Activated CD8-positive, alpha-beta T cell treated with anti-CD3 and anti-CD28 coated beads for 36 hours (primary cell): ENCODE measurements around the gene COPS6. TPM values are rescaled to one million over a fixed set of nuclear protein-coding genes. Genes with fewer than 3 reads are reported as not detected.

Source experiments
- ATAC-seq: fragments of 200-7000 bp; cut with Tn5 transposase; one replicate; pipeline ENCODE4 v1.10.0; 2021; ENCODE audit warnings: mild to moderate bottlenecking, moderate library complexity
- CTCF ChIA-PET: fragments of 350-600 bp; sonication (Branson Sonifier 250); formaldehyde crosslinking; loops from one replicate; lab custom pipeline; 2021; ENCODE audit warnings: antibody characterized with exemption; lab: Charles Lee
- POLR2A ChIA-PET: fragments of 350-600 bp; sonication (Branson Sonifier 250); formaldehyde crosslinking; loops from one replicate; lab custom pipeline; 2021; ENCODE audit warnings: antibody characterized with exemption; lab: Charles Lee
- DNase-seq: peaks from one replicate; pipeline ENCODE4 v3.0.0-alpha.2; 2020
- H3K27ac Mint-ChIP-seq: one replicate; pipeline ENCODE4 v1.8.0; 2021; ENCODE audit warnings: mild to moderate bottlenecking, mixed read lengths
- H3K27me3 Mint-ChIP-seq: one replicate; pipeline ENCODE4 v1.8.0; 2021; ENCODE audit warnings: mixed read lengths
- H3K36me3 Mint-ChIP-seq: one replicate; pipeline ENCODE4 v1.8.0; 2021; ENCODE audit warnings: low read depth, mixed read lengths
- H3K4me1 Mint-ChIP-seq: one replicate; pipeline ENCODE4 v1.8.0; 2021; ENCODE audit warnings: low read depth, mixed read lengths
- H3K4me3 Mint-ChIP-seq: one replicate; pipeline ENCODE4 v1.8.0; 2021; ENCODE audit warnings: mild to moderate bottlenecking, moderate library complexity, mixed read lengths
- H3K9me3 Mint-ChIP-seq: one replicate; pipeline ENCODE4 v1.8.0; 2021; ENCODE audit warnings: mixed read lengths
- CTCF ChIP-seq: fragments of 200-600 bp; IDR thresholded peaks from one replicate; pipeline ENCODE4 v1.8.0; 2022; ENCODE audit warnings: antibody characterized with exemption, mild to moderate bottlenecking
- intact Hi-C: fragments of 100-400 bp; cut with micrococcal nuclease; formaldehyde crosslinking; loops from one replicate; pipeline ENCODE4 v1.10.0; 2022
- total RNA-seq, 2 experiments: library from RNA; stranded (reverse); gene quantifications; one replicate each; pipeline ENCODE4 v1.2.3, GENCODE V29; 2021

The COPS6 gene
- total RNA-seq, 2 experiments from 2014 or later, result 81.3 to 86.3 TPM

- ATAC-seq (no peak), DNase-seq (no peak)
- TF ChIP-seq CTCF, result no peak
- Mint-ChIP-seq H3K4me3 (no peak overlapping the region), H3K36me3 (peaks cover 19% of the 10 kb centered on the region), H3K27ac (no peak overlapping the region), H3K4me1 (no peaks in the 10 kb centered on the region), H3K27me3 (no peaks in the 10 kb centered on the region), H3K9me3 (no peaks in the 10 kb centered on the region)
- intact Hi-C loops, result no loop called here
- ChIA-PET POLR2A (no interaction called here), CTCF (interaction anchor here (0.9 to 1.0 kb wide), 2 partner anchors 9 to 19 kb away, joined by 3 read pairs; partner anchors contain the start of gene ZSCAN21)
Measured at GRCh38 chr7:100059251-100059739, 29.5 kb upstream of the COPS6 start.

- H3K9me3 Mint-ChIP-seq, result no peaks in the 10 kb centered on the region
- TF ChIP-seq CTCF, result no peak
- DNase-seq, result no peak
- no peak overlapping the region for H3K27ac Mint-ChIP-seq
- no peak overlapping the region for H3K4me3 Mint-ChIP-seq
- no peaks in the 10 kb centered on the region for H3K4me1 Mint-ChIP-seq
- ChIA-PET POLR2A (interaction anchor here (0.6 to 1.0 kb wide), 2 partner anchors 12 to 19 kb away, joined by 3 read pairs; partner anchors contain the start of gene ZSCAN21), CTCF (interaction anchor here (1.2 kb wide), 1 partner anchor 69 kb away, joined by 3 read pairs; no protein-coding TSS in a partner anchor)
- intact Hi-C loops, result no loop called here
- no peaks in the 10 kb centered on the region for H3K27me3 Mint-ChIP-seq
- peaks cover 19% of the 10 kb centered on the region for H3K36me3 Mint-ChIP-seq
- ATAC-seq, result no peak
Measured at GRCh38 chr7:100061518-100062193, 27.1 kb upstream of the COPS6 start.

GRCh38 chr7:100063376-100063775, 25.4 kb upstream of the COPS6 start:
- no peak for TF ChIP-seq CTCF
- DNase-seq (no peak), ATAC-seq (no peak)
- Mint-ChIP-seq H3K27ac (no peak overlapping the region), H3K9me3 (no peaks in the 10 kb centered on the region), H3K27me3 (no peaks in the 10 kb centered on the region), H3K4me1 (no peaks in the 10 kb centered on the region), H3K4me3 (no peak overlapping the region), H3K36me3 (peaks cover 28% of the 10 kb centered on the region)
- POLR2A ChIA-PET, result interaction anchor here (0.6 to 1.1 kb wide), 3 partner anchors 11 to 37 kb away, joined by 3 to 4 read pairs (median 3); no protein-coding TSS in a partner anchor
- CTCF ChIA-PET, result interaction anchor here (1.0 to 1.7 kb wide), 3 partner anchors 11 to 73 kb away, joined by 3 to 6 read pairs (median 3); no protein-coding TSS in a partner anchor
- intact Hi-C loops, result no loop called here

- Mint-ChIP-seq H3K27ac (no peak overlapping the region), H3K27me3 (no peaks in the 10 kb centered on the region), H3K9me3 (no peaks in the 10 kb centered on the region), H3K4me1 (no peaks in the 10 kb centered on the region), H3K4me3 (no peak overlapping the region), H3K36me3 (peaks cover 28% of the 10 kb centered on the region)
- intact Hi-C loops, result no loop called here
- POLR2A ChIA-PET, result interaction anchor here (0.6 to 1.1 kb wide), 3 partner anchors 11 to 13 kb away, joined by 3 to 4 read pairs (median 3); no protein-coding TSS in a partner anchor
- DNase-seq (no peak), ATAC-seq (no peak)
- no peak for TF ChIP-seq CTCF
- CTCF ChIA-PET, result interaction anchor here (1.0 to 1.7 kb wide), 3 partner anchors 12 to 74 kb away, joined by 3 to 6 read pairs (median 3); no protein-coding TSS in a partner anchor
Measured at GRCh38 chr7:100064162-100064561, 24.6 kb upstream of the COPS6 start.
